GM19438 (cell line): ENCODE results near the gene KAT6B.

Experiments
- ATAC-seq: cut with Tn5 transposase; IDR thresholded peaks from one replicate; pipeline ENCODE4 v1.9.1; 2021; ENCODE audit warnings: low read depth; ENCODE audit not compliant: unreplicated experiment

Gene KAT6B

DNA sequence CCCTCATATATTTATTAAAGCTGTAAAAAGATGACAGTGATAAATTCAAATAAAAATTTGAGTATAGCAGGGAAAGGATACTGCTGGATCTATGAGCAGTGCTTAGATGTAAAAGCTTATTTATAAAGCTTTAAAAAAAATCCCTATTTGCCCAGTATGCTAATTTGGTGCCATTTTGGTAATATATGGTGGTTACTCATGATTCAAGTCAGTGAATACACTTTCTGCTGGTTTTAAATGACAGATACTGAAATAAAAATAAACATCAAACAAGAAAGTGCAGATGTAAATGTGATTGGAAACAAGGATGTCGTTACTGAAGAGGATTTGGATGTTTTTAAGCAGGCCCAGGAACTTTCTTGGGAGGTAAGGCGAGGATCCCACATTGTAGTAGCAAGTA lies 150.7 kb downstream of the KAT6B start:
- ATAC-seq = no peak

DNA sequence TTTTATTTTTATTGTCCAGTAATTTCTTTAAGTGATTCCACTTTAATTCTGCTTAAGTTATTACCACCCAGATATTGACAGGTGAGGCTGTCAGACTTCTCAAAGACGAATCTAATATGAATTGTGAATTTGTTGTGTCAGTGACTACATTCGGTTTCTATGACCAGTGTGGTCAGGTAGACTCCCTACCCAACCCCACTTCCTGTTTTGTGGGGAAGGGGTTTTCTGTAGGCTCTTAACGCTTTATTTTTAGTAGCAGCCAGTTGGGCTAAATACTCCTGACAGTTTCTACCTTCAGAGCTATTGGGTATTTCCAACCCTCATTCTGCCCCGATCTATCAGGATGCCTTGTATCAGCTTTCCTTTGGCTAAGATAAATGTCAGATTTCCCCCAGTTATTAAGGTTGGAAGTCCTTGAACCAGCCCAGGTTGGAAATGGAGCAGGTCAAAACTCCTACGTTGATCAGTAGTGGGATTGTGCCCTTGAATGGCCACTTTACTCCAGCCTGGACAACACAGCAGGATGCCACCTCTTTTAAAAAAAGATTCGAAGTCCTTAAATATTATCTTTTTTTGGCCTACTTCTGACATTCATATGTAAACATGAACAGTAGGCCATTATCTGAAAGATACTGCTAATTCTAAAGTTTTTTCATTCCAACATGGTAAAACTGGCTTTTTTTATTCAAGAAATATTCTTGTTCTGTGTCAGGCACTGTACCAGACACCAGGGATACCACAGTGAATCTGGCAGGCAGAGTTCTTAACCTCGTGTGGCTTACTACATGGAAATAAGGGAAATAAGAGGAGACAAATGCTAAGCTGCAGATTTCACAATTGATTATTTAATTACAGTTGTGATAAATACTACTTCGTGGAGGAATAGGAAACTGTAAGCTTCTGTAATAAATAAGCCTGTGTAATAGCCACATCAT lies 151.8 kb downstream of the KAT6B start:
- peak; percentile 79 for ATAC-seq

DNA sequence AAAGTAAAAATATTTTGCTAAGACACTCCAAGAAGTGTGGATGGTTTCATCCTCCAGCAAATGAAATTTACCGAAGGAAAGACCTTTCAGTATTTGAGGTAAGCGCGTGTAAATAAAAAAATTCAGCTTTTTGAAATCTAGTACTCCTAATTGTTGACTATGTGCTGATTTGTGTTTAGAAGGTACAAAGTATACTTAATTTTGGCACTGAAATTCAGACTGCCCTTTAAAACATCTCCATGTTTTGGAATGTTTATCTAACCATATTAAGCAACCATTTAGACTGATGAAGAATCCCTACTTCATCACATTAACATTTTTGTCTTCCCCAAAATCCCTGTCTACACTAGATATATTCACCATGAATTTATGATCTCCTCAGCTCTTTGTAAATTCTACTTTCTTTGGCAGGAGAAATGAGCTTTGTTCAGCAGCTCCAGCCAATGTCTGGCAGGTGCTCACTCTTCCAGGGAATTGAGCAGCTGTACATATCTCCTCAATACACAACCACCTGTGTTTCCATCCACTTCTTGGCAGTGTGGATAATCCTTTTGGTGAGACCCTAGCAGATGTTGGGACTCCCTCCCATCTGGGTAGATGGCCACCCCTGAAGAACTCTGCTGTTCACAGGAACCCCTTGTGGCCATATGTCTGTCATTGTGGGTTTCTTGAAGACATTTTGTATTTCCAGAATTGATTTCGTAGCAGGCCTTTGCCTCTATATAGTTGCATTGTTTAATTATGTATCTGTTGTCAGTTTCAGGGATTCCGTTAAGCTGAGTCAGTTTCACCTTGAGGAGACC lies 155.6 kb downstream of the KAT6B start:
- no peak for ATAC-seq

DNA sequence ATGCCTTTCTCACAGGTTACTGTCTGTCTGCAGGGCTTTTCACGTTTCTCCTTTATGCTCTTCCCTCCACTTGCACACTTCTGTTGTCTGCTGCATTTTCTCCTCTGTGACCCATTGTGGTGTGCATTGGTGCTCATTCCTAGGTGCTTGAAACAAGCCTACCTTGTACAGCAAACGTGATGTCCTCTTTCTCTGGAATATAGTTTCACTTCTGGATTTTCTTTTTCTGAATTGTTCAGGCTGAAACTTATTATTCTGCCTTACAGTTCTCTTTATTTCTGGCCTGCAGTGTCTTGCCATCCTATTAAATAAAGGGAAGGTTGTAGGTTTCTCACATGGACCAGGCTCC lies 156.2 kb downstream of the KAT6B start:
- ATAC-seq = no peak

DNA sequence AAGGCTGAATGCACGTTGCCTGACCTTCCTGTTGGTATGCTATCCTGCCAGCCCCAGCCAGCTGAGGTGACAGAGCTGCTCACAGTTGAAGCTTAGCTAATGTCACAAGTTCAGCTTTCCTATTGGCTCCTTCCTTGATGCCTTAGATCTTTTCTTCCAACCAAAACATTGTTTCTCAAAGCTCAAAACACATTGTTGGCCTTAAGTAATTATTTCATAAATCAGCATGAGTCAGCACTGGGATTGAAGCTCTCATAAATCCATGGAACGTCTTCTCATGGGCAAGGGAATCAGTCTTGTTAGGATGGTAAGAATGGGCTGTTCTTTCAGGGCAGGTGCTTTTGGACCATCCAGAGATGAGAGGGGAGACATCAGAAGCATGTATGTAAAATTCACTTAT lies 157.0 kb downstream of the KAT6B start:
- no peak for ATAC-seq

DNA sequence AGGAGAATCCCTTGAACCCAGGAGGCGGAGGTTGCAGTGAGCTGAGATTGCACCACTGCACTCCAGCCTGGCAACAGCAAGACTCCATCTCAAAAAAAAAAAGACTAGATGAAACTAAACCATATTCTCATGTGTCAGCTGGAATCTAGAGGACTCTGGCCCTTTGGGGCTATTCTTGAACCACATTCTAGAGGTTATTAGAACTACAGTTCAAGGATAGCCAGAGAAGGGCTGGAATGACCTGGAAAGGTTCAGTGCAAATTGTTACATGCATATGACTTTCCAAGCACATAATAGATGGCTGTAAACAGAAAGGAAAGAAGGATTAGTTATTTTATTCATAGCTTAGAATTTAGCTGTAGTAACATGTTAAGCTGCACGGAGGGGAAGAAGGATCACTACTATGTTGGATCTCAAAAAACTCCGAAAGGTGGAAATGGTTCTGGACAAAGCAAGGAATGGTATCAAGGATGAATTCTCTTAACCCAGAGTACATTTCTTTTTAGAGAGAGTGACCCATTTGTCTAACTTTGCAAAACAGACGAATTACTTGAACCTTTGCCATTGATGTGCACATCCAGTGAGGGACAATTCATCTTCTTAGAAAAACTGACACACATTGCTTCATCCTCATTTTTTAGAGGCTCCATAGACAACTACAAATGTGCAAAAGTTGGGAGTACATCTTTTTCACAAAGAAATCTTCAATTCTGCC lies 161.1 kb downstream of the KAT6B start:
- no peak for ATAC-seq

DNA sequence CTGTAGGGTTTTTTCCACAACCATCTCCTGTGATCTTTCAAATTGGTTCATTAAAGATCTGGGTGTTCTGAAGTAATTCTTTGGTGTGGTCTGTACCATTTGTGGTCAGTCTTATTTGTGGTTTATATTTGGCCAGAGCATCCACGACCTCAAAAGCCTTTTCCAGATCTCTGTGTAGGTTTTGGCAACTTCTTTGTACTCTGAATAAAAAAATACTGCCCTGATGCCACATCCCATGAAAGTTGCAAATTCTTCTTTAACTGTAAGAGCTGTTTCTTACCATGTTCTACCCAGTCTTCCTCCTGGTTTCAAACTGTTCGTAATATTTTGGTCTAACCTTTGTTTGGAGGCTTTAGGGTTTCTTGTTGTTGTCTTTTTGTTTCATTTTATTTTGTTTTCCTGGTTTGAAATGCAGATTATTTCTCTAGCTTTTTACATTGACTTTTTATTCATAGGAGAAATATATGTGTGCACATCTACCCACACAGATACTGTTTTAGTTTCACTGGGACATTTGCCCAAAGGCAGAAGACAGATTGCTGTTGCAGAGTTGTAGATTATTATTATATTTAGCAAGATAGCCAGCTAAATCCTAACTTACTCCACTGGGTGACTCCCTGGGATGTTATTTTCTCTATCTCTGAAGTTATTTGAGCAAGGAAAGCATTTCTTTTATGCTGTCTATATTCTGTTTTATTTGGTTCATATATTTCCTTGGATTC lies 161.8 kb downstream of the KAT6B start:
- ATAC-seq = no peak

DNA sequence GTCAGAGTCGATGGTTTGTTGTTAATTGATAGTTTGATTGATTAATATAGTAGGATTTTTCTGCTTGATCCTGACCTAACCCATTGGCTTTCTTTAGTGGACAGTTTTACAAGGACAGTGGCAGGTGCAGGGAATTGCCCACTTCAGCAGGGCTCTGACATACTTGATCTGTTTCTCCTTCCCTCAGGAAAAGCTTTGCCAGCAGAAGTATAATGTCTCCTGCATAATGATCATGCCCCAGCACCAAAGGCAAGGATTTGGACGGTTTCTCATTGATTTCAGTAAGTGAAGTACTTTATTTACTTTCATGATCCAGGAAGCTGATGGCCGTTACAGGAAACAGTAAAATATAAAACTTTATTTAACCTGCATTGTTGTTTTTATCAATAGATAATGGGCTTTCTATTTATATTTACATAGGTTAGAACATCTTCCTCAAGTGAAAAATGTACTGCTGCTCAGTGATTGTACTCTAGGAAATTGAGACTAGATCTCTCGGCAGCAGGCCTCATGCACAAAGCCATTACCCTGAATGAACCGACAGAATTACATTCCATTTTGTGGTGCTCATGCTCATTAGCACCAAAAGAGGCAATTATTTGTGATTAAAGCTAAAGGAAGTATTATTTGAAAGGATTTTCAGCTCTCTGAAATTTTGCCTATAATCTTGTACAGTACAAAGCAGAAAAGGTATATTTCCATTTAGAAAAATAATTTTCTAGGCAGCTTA lies 162.6 kb downstream of the KAT6B start:
- ATAC-seq = no peak

DNA sequence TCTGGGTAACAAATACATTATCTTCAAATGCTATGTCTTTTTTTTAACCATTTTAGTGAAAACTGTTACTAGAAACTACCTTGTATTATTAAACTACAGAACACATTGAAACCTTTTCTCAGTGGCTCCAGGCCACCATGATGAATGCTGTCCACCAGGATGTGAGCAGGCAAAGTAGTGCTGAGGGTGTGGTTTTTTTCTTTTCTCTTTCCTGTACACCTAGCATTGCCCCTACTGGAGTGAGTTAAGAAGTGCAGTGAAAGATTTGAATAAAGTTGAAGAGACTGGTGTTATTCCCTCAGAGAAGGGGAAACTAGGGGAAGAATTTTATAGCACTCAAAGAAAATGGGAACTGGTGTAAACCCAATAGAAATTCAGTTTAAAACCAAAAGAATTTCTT lies 165.0 kb downstream of the KAT6B start:
- no peak for ATAC-seq

DNA sequence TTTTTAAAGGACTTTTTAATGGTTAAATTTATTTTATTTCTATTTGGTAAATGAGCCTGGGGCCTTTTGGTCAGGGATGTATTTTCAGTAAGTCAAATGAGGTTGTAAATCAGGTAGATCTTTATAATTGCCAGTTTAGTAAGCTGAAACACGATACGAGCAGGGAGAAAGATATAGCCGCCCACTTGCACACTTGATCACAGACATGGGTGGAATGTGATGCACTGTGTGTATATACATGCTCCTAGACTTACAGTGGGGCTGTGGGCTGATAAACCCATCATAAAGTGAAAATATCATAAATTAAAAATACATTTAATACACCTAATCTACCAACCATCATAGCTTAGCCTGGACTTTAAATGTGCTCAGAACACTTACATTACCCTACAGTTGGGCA lies 165.7 kb downstream of the KAT6B start:
- no peak for ATAC-seq

DNA sequence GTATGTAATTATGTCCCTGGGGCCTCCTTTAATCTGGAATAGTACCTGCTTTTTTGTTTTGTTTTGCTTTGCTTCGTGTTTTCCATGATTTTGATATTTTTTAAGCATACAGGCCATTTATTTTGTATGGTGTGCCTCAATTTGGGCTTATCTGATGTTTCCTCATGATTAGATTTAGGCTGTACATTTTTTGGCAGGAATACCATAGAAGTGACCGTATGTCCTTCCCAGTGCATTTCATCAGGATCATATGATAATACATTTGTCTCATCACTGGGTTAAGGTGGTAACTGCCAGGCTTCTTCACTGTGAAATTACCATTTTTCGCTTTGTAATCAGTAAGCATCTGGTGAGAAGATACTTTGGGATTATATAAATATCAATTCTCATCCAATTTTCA lies 167.2 kb downstream of the KAT6B start:
- ATAC-seq = no peak

DNA sequence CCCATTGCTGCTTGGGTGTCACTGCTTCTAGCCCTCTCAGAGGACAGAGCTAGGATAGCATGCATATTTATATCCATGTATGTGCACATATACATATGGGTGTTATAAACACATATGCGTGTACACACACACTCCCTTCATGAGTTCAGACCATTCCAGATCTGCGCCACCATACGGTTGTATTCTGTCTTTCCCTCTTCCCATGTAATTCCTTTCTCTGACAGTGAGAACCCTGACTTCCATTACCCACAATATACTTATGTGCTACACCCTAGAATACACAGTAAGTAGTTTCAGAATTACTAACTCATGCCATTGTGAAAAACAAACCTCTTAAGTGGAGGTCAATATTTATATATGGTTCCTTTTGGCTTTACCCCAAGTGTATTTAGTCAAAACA lies 168.5 kb downstream of the KAT6B start:
- ATAC-seq = peak; percentile 64

DNA sequence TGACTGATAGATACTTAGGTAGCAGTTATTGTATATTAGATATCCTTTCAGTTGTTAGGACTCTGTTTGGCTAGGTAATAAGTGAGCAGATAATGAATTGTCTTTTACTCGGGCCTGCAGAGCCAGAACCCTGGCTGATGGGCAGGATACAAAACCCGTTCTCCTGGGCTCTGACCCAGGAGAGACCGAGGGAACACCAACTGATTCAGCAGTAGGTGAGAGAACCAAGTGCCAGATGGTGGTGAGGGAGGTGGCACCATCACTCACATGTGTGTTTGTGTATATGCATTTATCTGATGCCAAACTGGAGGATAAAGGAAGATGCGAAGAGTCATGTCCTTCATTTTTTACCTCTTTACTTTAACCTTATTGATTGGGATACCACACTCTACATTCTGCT lies 169.4 kb downstream of the KAT6B start:
- no peak for ATAC-seq

DNA sequence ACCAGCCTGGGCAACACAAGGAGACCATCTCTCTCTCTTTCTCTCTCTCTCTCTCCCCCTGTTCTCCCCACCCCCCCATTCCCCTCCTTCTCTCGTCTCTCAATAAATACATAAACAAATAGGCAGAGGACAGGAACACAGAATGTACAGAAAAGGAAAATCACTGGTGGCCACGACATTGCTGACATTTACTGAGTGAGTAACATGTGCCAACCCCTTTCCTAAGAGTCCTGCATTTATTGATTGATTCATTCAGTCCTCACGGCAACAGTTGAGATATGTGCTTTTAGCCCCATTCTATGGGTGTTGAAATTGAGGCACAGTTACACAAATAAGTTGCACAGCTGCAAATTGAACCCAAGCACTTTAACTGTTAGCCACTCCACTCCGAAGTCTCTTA lies 170.8 kb downstream of the KAT6B start:
- no peak for ATAC-seq

DNA sequence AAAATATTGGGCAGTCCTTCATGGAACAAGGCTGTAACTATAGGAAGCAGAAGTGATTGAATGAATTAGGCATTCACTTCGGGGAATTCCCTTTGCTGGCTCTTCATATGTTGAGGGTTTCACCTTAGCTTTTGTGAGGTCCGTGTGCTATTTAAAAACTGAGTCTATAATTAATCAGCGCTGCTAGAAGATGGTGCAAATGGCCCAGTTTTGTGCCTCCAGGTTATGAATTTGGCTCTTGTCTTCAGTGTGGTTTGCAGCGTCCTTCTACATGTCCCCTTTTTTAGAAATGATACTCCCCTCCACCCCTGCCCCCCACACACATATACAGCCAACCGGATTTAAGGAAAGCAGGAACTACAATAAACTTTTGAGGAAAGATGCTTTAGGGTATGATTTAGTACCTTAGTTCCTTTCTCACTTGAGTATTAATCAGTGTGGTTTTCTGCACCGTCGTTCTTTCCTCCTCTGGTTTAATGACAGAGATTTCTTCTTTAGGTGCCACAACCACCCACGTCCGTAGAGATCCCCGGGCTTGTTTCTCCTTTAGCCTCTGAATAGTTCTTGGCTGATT lies 174.4 kb downstream of the KAT6B start:
- peak; percentile 82 for ATAC-seq

DNA sequence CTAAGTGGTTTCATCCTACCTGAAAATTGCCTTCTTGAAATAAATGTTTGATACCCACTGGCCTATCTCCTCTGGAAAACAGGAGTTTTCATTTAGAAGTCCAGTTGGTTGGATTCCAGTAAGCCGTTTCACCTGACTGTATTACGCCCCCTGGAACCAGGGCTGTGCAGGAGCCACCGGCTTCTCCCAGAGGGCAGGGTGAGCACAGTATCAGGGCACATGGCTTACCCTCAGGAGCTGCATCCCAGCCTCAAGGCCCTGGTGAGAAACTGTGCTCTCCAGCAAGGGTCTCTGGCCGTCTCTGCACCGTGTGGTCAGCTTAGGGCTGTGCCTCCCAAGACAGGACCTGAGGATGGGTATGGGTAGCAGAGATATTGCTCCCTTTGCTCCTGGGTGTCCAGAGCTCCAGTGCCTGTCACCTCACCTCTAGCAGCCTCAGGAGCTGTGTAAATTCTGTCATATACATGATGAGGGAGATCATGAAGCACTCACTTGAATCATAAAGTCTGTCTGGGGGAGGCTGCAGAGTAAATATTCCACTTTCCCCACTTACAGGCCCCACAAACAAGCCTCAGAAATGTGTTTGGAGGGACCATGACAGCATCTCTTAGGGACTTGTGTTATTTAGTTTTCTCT lies 175.4 kb downstream of the KAT6B start:
- ATAC-seq = no peak

DNA sequence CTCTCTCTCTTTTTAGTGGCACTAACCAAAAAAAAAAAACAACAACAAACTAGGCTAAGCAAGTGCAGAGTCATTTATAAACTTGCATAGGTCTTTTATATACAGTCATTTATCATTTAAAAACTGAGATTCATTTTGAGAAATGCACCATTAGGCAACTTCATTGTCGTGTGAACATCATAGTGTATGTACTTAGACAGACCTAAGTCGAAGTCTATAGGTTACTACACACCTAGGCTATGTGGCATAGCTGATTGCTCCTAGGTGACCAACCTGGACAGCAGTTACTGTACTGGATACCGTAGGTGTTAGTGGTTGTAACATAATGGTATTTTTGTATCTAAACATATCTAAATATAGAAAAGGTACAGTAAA lies 175.9 kb downstream of the KAT6B start:
- ATAC-seq = no peak

DNA sequence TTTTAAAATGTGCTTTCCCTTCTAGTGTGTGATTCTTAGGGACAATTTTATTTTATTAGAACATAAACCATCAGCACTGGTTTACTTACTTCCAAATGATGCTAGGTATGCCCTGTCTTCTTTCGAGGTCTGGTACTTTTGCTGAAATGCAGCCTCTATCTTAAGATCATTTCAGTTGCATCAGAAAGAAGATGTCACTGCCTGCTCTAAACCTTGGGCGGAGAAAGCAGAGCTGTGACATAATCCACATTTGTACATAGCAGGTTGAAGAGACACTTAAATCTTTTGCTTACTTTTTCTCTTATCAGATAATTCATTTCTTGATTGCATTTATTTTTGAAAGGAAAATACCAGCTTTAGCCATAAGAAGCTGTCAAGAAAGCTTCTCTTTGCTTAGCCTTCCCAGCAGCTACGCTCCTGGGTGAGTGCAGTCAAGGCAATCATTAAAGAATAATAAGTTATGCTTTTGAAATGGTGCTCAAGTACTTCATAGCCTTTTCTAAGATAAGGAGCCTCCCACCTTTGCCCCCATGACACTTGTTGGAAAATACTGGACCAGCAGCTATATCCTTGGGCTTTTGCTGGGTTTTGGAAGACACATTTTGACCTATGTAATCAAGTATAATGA lies 176.7 kb downstream of the KAT6B start:
- no peak for ATAC-seq

DNA sequence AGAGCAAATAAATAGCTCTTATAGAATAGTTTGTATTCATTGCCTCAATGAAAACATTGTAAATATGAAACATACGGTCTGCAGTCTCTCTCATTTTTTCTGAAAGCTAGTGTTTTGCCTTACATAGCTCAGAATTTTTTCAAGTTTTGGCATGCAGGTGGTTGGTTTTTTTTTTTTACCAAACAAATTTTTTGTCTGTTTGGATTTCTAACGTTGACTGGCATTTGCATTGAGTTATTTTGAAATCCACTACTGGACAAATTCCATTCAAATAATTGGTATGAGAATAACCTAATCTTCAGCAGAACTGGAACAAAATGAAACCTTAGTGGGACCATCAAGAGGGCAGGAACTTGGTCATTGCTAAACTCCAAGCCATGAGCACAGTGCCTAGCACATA lies 177.5 kb downstream of the KAT6B start:
- ATAC-seq = no peak
